Activated CD8-positive, alpha-beta memory T cell treated with anti-CD3 and anti-CD28 coated beads, Interleukin-2, amount 10 ng/mL, durations not matched to agents 7 days and 5 days (primary cell): ENCODE results near the gene SPATA3. TPM values are rescaled to one million over a fixed set of nuclear protein-coding genes. Genes with fewer than 3 reads are reported as not detected.
A peak's percentile ranks its signal among the peaks of the same experiment; 100 is the strongest.
"Not testable (repeated sequence)": the region's sequence is repeated elsewhere in the genome, so short reads cannot be mapped to it uniquely, and the experiment has no call there.

ENCODE experiments used
- ATAC-seq: fragments of 150-1000 bp; cut with Tn5 transposase; one replicate; pipeline ENCODE4 v1.10.0; 2021; ENCODE audit warnings: moderate library complexity
- CTCF ChIA-PET: fragments of 350-600 bp; sonication (Branson Sonifier 250); formaldehyde crosslinking; loops from one replicate; lab custom pipeline; 2021; ENCODE audit warnings: antibody characterized with exemption; lab: Charles Lee
- DNase-seq: peaks from one replicate; pipeline ENCODE4 v3.0.0-alpha.2; 2020
- H3K27ac Mint-ChIP-seq: one replicate; pipeline ENCODE4 v1.8.0; 2021; ENCODE audit warnings: mild to moderate bottlenecking, mixed read lengths
- H3K27me3 Mint-ChIP-seq: one replicate; pipeline ENCODE4 v1.8.0; 2021; ENCODE audit warnings: mixed read lengths
- H3K36me3 Mint-ChIP-seq: one replicate; pipeline ENCODE4 v1.8.0; 2021; ENCODE audit warnings: mild to moderate bottlenecking, mixed read lengths
- H3K4me1 Mint-ChIP-seq: one replicate; pipeline ENCODE4 v1.8.0; 2021; ENCODE audit warnings: mixed read lengths
- H3K4me3 Mint-ChIP-seq: one replicate; pipeline ENCODE4 v1.8.0; 2021; ENCODE audit warnings: mild to moderate bottlenecking, moderate library complexity, mixed read lengths
- H3K9me3 Mint-ChIP-seq: one replicate; pipeline ENCODE4 v1.8.0; 2022; ENCODE audit warnings: low read depth, mixed read lengths
- total RNA-seq, 2 experiments: library from RNA; stranded (reverse); gene quantifications; one replicate each; pipeline ENCODE4 v1.2.3, GENCODE V29; 2021

The SPATA3 gene
- total RNA-seq, 2 experiments from 2014 or later: 0.44 to 1.2 TPM

DNA sequence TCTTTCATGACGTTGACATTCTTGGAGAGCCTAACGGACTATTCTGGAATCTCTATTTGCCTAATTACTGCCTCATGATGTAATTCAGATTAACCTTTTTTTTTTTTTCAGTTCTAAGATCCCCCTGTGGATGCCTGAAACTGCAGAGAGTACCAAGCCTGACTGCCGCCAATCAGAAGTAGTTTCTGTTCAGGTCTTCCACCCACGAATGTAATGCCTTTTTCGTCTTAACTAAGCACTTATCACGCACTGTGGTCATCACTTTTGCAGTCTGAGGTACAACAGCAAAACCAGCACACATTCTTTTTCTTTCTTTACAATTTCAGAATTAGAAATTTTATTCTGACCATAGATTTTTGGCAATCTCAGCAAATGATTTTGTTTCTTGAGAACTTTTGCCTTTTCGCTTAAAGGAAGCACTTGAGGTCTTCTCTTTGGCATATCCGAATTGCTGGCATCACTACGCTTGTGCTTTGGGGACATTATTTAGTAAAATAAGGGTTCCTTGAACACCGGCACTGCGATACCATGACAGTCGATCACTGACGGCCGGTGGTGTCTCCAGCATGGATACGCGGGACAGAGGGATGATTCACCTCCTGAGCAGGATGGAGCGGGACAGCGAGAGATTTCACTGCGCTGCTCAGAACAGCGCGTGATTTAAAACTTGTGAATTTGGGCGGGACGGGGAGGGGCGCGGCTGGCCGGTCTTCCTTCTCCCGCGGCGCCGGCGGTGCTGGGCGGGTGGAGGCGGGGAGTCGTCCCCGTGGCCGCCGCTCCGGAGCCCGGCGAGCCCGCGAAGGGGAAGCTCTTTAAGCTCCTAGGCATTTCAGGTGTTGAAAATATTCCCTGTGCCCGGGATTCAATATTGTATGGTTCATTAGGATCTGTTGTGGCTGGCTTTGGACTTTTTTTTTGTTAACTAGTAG lies 38.8 kb upstream of the SPATA3 start:
- Mint-ChIP-seq H3K4me3 (peak overlapping the region; percentile 76), H3K27me3 (peaks cover 65% of the 10 kb centered on the region), H3K36me3 (peaks cover 30% of the 10 kb centered on the region), H3K9me3 (no peaks in the 10 kb centered on the region), H3K27ac (peak overlapping the region; percentile 95), H3K4me1 (peaks cover 68% of the 10 kb centered on the region)
- DNase-seq: peak; percentile 80
- CTCF ChIA-PET: interaction anchor here (0.9 to 3.8 kb wide), 6 partner anchors 12 to 96 kb away, joined by 3 to 12 read pairs (median 5); no protein-coding TSS in a partner anchor
- peak; percentile 88 for ATAC-seq

DNA sequence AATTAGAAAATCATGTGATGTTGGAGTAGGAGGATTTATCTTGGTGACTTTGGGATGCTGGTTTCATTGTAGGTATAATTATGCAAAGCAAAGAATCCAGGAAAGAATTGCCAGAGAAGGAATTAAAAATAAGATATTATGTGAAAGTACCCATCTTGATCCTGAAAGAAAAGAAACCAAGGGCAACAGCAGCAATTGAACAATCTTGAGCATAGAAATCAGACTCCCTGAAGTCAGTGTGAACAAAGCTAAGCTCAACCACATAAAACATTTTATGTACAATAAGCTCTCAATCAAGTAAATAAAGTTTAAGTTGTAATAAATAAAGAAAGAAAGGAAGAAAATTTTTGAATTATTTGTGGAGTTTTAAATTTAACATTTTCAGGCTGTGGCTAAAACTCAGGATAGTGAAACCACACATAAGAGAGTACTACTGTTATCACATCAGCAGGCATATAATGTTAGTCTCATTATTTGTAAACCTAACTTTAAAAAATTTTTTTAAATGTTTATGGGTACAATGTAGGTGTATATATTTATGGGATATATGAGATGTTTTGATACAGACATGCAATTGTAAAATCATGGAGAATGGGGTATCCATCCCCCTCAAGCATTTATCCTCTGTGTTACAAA lies 38.0 kb upstream of the SPATA3 start:
- H3K27ac Mint-ChIP-seq: peak overlapping the region; percentile 95
- peaks cover 32% of the 10 kb centered on the region for H3K36me3 Mint-ChIP-seq
- H3K4me3 Mint-ChIP-seq: peak overlapping the region; percentile 76
- CTCF ChIA-PET: interaction anchor here (0.9 to 3.6 kb wide), 5 partner anchors 11 to 34 kb away, joined by 3 to 12 read pairs (median 5); partner anchors contain the start of gene GPR55
- ATAC-seq (no peak), DNase-seq (no peak)
- H3K27me3 Mint-ChIP-seq: peaks cover 68% of the 10 kb centered on the region
- H3K9me3 Mint-ChIP-seq: no peaks in the 10 kb centered on the region
- H3K4me1 Mint-ChIP-seq: peaks cover 65% of the 10 kb centered on the region

DNA sequence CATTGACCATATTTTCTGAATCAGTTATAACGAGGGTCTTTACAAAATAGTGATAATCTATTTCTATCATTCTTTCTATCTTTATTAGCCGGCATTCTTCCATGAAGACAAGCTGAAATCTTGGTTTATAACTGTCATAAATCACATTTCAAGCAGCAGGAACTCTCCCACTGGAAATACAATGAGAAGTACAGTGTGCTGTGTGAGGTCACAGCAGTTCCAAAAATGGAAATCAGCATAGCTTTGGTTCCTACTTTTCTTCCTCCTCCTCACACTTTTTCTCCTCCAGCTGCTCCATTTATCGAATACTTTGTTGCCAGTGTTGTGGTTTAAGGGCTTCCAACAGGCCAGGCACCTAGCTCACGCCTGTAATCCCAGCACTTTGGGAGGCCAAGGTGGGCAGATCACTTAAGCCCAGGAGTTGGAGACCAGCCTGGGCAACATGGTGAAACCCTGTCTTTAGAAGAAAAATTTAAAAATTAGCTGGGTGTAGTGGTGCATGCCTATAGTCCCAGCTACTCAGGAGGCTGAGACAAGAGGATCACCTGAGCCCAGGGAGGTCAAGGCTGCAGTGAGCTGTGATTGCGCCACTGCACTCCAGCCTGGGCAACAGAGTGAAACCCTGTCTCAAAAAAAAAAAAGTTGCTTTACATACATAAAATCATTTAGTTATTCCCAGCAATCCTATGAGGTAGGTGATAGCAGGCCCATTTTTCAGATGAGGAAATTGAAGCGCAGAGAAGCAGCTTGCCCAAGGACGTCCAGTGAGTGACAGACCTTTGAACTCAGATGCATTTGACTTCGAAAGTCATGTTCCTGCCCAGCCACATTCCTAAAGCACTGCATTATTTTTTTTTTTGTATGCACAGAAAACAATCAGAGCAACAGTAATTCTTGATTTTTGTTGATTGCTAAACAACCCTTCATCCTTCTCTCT lies 36.8 kb upstream of the SPATA3 start:
- Mint-ChIP-seq H3K9me3 (no peaks in the 10 kb centered on the region), H3K27ac (peak overlapping the region; percentile 95), H3K4me1 (peaks cover 55% of the 10 kb centered on the region), H3K36me3 (peaks cover 35% of the 10 kb centered on the region), H3K4me3 (peak overlapping the region; percentile 38), H3K27me3 (peaks cover 74% of the 10 kb centered on the region)
- DNase-seq (no peak), ATAC-seq (no peak)
- CTCF ChIA-PET: interaction anchor here (0.9 to 3.6 kb wide), 6 partner anchors 10 to 35 kb away, joined by 3 to 12 read pairs (median 4); partner anchors contain the start of gene GPR55

DNA sequence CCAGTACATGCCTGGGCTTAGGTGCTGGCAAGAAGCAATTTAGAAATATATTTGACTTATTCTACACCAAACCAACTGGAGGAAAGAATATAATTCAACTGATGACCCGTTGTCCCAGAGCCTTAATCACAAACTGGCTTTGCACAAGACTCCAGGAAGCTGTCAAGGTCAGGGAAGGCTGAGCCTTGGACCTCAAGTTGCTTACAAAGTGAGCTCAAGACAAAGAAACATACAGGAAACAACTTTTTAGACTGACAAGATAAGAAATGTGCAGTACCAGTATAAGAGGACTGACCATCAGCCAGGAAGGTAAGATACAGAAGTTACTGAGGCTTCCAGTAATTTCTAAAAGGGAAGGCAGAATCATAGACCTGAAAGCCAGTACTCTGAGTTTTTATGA lies 35.9 kb upstream of the SPATA3 start:
- DNase-seq: no peak
- Mint-ChIP-seq H3K36me3 (peaks cover 34% of the 10 kb centered on the region), H3K27me3 (peaks cover 70% of the 10 kb centered on the region), H3K27ac (peak overlapping the region; percentile 1), H3K9me3 (no peaks in the 10 kb centered on the region), H3K4me3 (no peak overlapping the region), H3K4me1 (peaks cover 46% of the 10 kb centered on the region)
- CTCF ChIA-PET: interaction anchor here (1.2 to 3.6 kb wide), 4 partner anchors 9 to 27 kb away, joined by 3 to 12 read pairs (median 5); no protein-coding TSS in a partner anchor
- ATAC-seq: no peak

DNA sequence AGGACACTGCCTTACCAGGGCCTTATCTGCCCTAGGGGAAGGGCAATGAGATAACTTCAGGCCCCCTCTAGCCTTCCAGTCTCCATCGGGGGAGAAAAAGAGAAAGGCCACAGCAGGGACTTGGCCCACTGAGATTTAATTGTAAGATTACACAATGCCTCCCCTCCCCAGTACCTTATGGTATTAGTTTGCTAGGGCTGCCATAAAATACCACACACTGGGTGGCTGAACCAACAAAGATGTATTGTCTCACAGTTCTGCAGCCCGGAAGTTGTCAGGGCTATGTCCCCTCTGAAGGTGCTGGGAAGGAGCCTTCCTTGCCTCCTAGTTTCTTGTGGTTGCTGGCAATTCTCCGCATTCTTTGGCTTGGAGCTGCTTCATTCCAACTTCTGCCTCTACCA lies 34.8 kb upstream of the SPATA3 start:
- H3K4me1 Mint-ChIP-seq: peaks cover 42% of the 10 kb centered on the region
- no peak overlapping the region for H3K4me3 Mint-ChIP-seq
- CTCF ChIA-PET: interaction anchor here (1.5 kb wide), 1 partner anchor 9 kb away, joined by 4 read pairs; no protein-coding TSS in a partner anchor
- no peak for ATAC-seq
- H3K9me3 Mint-ChIP-seq: no peaks in the 10 kb centered on the region
- DNase-seq: no peak
- H3K27ac Mint-ChIP-seq: no peak overlapping the region
- H3K27me3 Mint-ChIP-seq: peaks cover 69% of the 10 kb centered on the region
- H3K36me3 Mint-ChIP-seq: peaks cover 28% of the 10 kb centered on the region

DNA sequence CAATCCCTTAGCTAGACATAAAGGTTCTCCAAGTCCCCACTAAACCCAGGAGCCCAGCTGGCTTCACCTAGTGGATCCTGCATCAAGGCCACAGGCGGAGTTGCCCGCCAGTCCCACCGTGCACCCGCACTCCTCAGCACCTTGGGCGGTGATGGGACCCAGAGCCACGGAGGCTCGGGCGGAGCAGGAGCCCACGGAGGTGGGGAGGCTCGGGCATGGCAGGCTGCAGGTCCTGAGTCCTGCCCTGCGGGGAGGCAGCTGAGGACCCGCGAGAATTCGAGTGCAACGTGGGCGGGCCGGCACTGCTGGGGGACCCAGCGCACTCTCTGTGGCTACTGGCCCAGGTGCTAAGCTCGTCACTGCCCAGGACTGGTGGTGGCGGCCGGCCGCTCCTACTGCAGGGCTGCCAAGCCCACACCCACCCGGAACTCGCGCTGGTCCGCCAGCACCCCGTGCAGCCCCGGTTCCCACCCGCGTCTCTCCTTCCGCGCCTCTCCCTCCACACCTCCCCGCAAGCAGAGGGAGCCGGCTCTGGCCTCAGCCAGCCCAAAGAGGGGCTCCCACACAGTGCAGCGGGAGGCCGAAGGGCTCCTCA lies 31.7 kb upstream of the SPATA3 start:
- no peak overlapping the region for H3K4me3 Mint-ChIP-seq
- CTCF ChIA-PET: no interaction called here
- peaks cover 23% of the 10 kb centered on the region for H3K4me1 Mint-ChIP-seq
- ATAC-seq (no peak), DNase-seq (peak; percentile 19)
- H3K36me3 Mint-ChIP-seq: peaks cover 24% of the 10 kb centered on the region
- no peaks in the 10 kb centered on the region for H3K9me3 Mint-ChIP-seq
- peaks cover 57% of the 10 kb centered on the region for H3K27me3 Mint-ChIP-seq
- no peak overlapping the region for H3K27ac Mint-ChIP-seq

DNA sequence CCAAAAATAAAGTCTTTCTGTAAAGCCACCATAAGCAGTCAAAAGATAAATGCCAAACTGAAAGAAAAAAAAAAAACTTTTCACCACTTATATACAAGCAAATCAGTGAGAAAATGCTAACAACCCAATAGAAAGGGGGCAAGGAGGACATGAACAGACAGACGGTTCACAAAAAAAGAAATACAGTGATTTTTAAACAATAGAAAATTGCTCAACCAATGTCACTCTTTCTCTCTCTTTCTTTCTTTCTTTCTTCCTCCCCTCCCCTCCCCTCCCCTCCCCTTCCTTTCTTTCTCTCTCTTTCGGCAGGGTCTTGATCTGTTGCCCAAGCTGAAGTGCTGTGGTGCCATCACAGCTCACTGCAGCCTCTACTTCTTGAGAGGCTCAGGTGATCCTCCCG lies 28.8 kb upstream of the SPATA3 start:
- Mint-ChIP-seq H3K27ac (no peak overlapping the region), H3K36me3 (peaks cover 17% of the 10 kb centered on the region), H3K9me3 (peaks cover under 1% of the 10 kb centered on the region), H3K4me3 (no peak overlapping the region), H3K4me1 (peaks cover 31% of the 10 kb centered on the region), H3K27me3 (peaks cover 35% of the 10 kb centered on the region)
- DNase-seq (no peak), ATAC-seq (no peak)
- CTCF ChIA-PET: interaction anchor here (1.4 to 3.7 kb wide), 3 partner anchors 9 to 18 kb away, joined by 3 to 12 read pairs (median 9); no protein-coding TSS in a partner anchor

DNA sequence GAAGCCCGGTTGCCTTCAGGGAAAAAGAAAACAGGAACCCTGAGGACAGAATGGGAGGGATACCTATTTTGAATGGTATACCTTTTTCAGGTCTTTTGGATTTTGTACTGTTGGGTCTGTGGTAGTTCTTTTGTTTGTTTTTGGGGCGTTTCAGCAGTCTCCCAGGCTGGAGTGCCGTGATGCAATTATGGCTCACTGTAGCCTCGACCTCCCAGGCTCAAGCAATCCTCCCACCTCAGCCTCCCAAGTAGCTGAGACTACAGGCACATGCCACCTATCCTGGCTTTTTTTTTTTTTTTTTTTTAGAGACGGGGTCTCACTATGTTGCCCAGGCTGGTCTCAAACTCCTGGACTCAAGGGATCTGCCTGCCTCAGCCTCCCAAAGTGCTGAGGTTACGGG lies 27.6 kb upstream of the SPATA3 start:
- H3K27ac Mint-ChIP-seq, H3K9me3 Mint-ChIP-seq, ATAC-seq, H3K4me3 Mint-ChIP-seq, DNase-seq: not testable (repeated sequence)
- Mint-ChIP-seq H3K36me3 (peaks cover 11% of the 10 kb centered on the region), H3K4me1 (peaks cover 35% of the 10 kb centered on the region), H3K27me3 (peaks cover 29% of the 10 kb centered on the region)
- CTCF ChIA-PET: interaction anchor here (0.7 to 3.7 kb wide), 5 partner anchors 10 to 66 kb away, joined by 3 to 12 read pairs (median 3); no protein-coding TSS in a partner anchor

DNA sequence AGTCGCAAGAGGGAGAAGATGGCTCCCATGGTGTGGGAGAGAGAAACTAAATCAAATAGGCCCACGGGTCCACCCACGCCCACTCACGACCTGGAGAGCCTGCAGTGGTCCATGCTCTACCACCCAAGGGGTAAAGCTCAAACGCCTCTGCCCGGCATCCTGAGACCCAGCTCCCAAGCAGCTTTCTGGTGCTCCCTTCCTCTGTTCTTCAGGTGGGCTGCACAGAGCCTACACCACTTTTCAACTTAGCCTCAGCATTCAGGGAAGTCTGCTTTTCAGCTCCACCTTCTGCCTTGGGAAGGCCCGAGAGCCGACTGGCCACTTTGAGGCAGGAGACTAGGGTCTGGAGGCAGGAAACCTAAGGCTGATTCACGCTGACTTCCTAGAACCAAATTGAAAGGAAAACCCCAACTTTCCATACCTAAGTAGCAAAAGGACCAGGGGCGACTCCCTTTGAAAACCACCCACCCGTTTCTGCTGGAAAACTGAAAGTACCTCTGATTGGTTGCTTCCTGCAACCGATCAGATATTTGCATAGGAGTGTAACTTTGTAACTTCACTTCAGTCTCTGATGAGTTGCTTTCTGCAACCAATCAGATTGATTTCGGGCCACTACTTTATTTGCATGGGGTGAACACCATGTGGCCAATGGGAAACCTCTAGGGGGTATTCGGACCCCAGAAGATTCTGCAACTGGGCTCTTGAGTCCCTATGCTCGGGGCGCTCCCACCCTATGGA lies 26.8 kb upstream of the SPATA3 start:
- Mint-ChIP-seq H3K27ac (peak overlapping the region; percentile 80), H3K36me3 (peaks cover 5% of the 10 kb centered on the region), H3K9me3 (peaks cover 2% of the 10 kb centered on the region), H3K4me1 (peaks cover 40% of the 10 kb centered on the region), H3K27me3 (peaks cover 26% of the 10 kb centered on the region), H3K4me3 (peak overlapping the region; percentile 61)
- CTCF ChIA-PET: interaction anchor here (1.0 to 3.7 kb wide), 7 partner anchors 8 to 145 kb away, joined by 3 to 12 read pairs (median 4); no protein-coding TSS in a partner anchor
- ATAC-seq (peak; percentile 21), DNase-seq (no peak)

DNA sequence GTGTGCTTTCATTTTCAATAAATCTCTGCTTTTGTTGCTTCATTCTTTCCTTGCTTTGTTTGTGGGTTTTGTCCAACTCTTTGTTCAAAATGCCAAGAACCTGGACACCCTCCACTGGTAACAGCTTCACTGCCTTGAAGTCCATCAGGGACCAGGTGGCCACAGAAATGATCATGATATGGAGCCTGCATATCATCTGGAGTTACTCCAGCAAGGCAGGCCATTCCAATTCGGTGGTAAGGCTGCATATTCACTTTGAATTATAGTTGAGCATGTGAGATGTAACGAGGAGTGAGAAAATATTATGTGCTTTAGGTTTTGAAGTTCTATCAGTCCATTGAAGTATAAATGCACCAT lies 26.3 kb upstream of the SPATA3 start:
- Mint-ChIP-seq H3K27me3 (peaks cover 27% of the 10 kb centered on the region), H3K36me3 (peaks cover 7% of the 10 kb centered on the region), H3K4me1 (peaks cover 46% of the 10 kb centered on the region), H3K4me3 (peak overlapping the region; percentile 61), H3K27ac (peak overlapping the region; percentile 80), H3K9me3 (peaks cover 2% of the 10 kb centered on the region)
- CTCF ChIA-PET: interaction anchor here (1.0 to 3.7 kb wide), 5 partner anchors 8 to 145 kb away, joined by 3 to 12 read pairs (median 4); no protein-coding TSS in a partner anchor
- no peak for ATAC-seq
- DNase-seq: no peak

DNA sequence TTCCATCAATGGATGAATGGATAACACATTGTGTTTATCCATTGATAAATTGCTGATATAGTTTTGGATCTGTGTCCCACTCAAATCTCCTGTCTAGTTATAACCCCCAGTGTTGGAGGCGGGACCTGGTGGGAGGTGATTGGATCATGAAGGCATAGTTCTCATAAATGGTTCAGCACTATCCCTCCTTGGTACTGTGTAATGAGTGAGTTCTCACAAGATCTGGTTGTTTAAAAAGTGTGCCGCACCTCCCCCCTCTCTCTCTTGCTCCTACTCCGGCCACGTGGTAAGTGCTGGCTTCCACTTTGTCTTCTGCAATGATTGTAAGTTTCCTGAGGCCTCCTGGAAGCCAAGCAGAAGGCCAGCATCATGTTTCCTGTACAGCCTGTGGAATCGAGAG lies 23.9 kb upstream of the SPATA3 start:
- Mint-ChIP-seq H3K4me1 (peaks cover 64% of the 10 kb centered on the region), H3K9me3 (peaks cover 2% of the 10 kb centered on the region), H3K4me3 (no peak overlapping the region), H3K27me3 (peaks cover 35% of the 10 kb centered on the region), H3K36me3 (peaks cover 9% of the 10 kb centered on the region), H3K27ac (peak overlapping the region; percentile 56)
- ATAC-seq (no peak), DNase-seq (no peak)
- CTCF ChIA-PET: no interaction called here
